Mesodermal cell (in vitro differentiated cells): ENCODE results near the gene RBM28.

Experiments used
- H3K27ac ChIP-seq: 2 replicates; pipeline ENCODE4 v1.7.0; 2013; ENCODE audit warnings: mild to moderate bottlenecking, low read depth, low read length, moderate library complexity; ENCODE audit not compliant: severe bottlenecking
- H3K36me3 ChIP-seq: 2 replicates; pipeline ENCODE4 v1.7.1; 2013; ENCODE audit warnings: mild to moderate bottlenecking, low read length, moderate library complexity; ENCODE audit not compliant: control insufficient read depth, insufficient read depth
- H3K4me1 ChIP-seq: one replicate; pipeline ENCODE4 v1.7.1; 2013; ENCODE audit warnings: mild to moderate bottlenecking, low read length; ENCODE audit not compliant: insufficient read depth, control insufficient read depth, poor library complexity, severe bottlenecking
- H3K4me3 ChIP-seq: 2 replicates; pipeline ENCODE4 v1.7.0; 2013; ENCODE audit warnings: low read length, control low read depth, mild to moderate bottlenecking; ENCODE audit not compliant: insufficient read depth, poor library complexity, severe bottlenecking; ENCODE audit errors: extremely low read depth
- H3K9me3 ChIP-seq: 2 replicates; pipeline ENCODE4 v1.7.1; 2013; ENCODE audit warnings: mild to moderate bottlenecking, low read length, moderate library complexity; ENCODE audit not compliant: control insufficient read depth
- WGBS, 2 experiments: methylation state at CpG; one replicate each; pipeline ENCODE4 v1.1.5; 2013; ENCODE audit warnings: missing lambda C conversion rate in 2 of 2; ENCODE audit not compliant: insufficient coverage in 2 of 2; 5-methylcytosine and 5-hydroxymethylcytosine counted together

Gene RBM28

DNA sequence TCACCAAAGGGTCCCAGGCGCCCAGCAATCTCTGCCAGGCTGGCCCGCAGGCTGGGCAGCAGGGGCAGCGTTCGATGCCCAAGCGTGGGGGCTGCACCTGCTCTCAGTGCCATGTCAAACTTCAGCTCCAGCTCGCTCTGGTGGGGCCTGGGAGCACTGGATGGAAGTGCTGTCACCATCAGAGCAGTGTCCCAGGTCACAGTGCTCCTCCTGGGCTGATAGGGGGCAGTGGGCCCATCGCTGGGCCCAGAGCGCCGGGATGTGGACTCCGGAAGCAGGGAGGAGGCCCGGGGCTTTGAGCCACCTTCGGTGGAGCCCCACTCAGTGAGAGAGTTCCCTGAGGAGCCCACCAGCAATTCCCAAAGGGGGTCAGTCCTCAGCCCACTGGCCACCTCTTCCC lies 15.6 kb upstream of the RBM28 start:
- H3K27ac ChIP-seq = no peak overlapping the region
- 85 to 92% methylated on average over 9 to 12 of the region's 12 CpGs for WGBS, 2 experiments
- no peak overlapping the region for H3K4me3 ChIP-seq
- H3K36me3 ChIP-seq = no peaks in the 10 kb centered on the region
- no peaks in the 10 kb centered on the region for H3K9me3 ChIP-seq
- H3K4me1 ChIP-seq = peaks cover 28% of the 10 kb centered on the region

DNA sequence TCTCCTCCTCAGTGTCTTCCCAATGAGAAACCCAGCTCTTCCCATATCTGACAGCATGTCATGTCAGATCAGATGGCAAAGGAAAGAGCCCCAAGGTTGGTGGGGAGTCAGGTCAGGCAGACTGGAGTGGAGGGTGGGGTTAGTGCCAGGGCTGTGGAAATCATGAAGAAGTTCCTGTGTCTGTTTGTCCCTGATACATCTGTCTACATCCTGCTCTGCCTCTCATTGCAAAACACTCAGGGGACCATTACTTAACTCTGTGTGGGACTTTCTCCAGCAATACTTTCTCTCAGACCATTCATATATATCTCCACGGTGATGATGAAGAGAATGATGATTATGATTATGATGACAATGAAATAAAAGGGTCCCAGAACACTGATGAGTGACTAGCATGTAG lies 14.5 kb upstream of the RBM28 start:
- no peak overlapping the region for H3K4me3 ChIP-seq
- H3K9me3 ChIP-seq = no peaks in the 10 kb centered on the region
- no peaks in the 10 kb centered on the region for H3K36me3 ChIP-seq
- H3K27ac ChIP-seq = no peak overlapping the region
- WGBS, 2 experiments = no CpG with 5 or more reads among the region's 1 CpG
- H3K4me1 ChIP-seq = peaks cover 28% of the 10 kb centered on the region

DNA sequence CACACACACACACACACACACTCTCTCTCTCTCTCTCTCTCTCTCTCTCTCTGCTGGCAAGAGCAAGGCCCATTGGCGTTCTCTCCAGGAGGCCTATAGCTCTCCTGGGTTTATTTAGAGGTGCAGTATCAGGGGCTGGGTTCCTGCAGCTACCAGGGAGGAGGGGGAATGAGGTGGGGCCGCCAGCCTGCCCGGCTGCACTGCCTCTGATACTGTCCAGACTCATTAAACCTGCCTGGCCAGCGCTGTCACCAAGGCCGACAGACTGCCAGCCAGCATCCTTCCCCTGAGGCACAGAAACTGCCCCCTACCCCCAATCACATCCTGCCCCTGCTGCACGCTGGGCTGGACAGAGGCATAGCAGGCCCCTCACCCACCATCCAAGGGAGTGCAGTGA lies 13.5 kb upstream of the RBM28 start:
- Histone ChIP-seq H3K4me3 (no peak overlapping the region), H3K9me3 (no peaks in the 10 kb centered on the region), H3K27ac (peak overlapping the region; percentile 2), H3K4me1 (peaks cover 28% of the 10 kb centered on the region), H3K36me3 (no peaks in the 10 kb centered on the region)
- 29 to 47% methylated on average over 1 to 3 of the region's 6 CpGs for WGBS, 2 experiments

DNA sequence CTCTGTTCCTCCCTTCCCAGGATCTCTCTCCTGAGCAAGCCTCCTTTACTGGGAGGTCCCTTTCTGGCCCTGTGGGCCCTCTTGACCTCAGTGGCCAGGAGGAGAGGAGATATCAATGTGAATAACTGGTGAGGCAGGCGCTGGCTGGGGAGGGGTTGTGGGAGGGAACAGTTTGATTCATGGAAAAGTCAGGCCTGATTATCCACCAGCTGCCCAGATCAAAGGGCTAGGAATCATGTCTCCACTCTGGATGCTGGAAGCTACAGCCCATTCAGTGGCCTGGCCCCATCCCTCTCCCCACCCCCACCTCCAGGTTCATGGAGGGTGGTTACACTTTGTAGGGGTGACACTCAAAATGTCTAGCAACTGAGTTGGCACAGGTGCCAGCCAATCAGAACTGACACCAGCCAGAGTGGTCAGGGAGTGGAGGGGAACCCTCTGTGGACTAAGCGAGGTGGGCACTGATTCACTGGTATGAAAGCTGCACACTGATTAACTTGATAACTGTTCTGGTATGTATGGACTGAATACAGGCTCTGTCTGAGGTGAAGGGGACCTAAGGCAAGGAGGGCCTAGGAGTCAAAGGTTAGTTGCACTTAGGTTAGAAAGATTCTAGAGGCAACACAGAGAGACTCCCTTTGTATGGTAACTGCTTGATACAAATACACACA lies 13.0 kb upstream of the RBM28 start:
- Histone ChIP-seq H3K36me3 (no peaks in the 10 kb centered on the region), H3K4me3 (no peak overlapping the region), H3K4me1 (peaks cover 25% of the 10 kb centered on the region), H3K27ac (peak overlapping the region; percentile 2), H3K9me3 (no peaks in the 10 kb centered on the region)
- whole genome bisulfite sequencing, 2 experiments = 94 to 100% methylated on average over 1 to 2 of the region's 2 CpGs

DNA sequence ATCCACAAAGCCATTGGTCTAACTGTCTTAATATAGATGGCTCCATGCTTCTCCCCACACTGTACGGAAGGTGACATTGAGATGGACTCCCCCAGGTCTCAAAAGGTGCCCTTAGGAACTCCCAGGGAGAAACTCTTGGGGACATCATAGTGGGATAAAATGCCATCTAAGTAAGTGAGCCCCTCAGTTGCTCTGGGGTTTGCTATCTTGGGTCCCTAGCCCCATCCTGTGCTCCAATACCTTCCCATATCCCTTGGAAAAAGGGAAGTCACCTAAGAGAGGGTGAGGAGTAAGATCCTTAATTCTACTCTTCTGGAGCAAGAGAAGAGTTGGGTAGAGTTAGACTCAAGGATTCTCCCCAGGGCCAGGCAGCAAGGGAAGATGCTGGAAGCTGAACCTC lies 9.9 kb upstream of the RBM28 start:
- no peak overlapping the region for H3K27ac ChIP-seq
- no peak overlapping the region for H3K4me3 ChIP-seq
- H3K9me3 ChIP-seq = no peaks in the 10 kb centered on the region
- 100% methylated on average over 1 of the region's 1 CpG for WGBS, 2 experiments
- peaks cover 16% of the 10 kb centered on the region for H3K4me1 ChIP-seq
- no peaks in the 10 kb centered on the region for H3K36me3 ChIP-seq

DNA sequence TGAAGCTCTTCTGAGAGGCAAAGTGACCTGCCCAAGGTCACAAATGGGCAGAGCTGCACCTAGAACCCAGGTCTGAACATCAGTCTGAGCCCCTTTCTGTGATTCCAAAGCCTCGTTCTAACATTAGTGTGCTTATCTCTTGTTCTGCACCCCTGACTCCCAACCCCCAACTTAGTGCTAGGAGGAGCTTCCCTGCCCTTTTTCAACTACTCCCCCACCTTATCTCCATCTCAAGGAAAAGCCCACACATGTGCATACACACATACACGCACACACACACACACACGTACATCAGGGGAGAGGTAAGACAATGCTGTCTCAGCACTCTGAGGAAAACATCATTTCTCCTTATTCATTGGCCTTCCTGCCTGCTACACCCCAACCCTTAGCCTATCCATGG lies 9.5 kb upstream of the RBM28 start:
- Histone ChIP-seq H3K4me3 (no peak overlapping the region), H3K9me3 (no peaks in the 10 kb centered on the region), H3K4me1 (peaks cover 16% of the 10 kb centered on the region), H3K36me3 (no peaks in the 10 kb centered on the region), H3K27ac (no peak overlapping the region)
- 85 to 88% methylated on average over 1 to 2 of the region's 3 CpGs for WGBS, 2 experiments

DNA sequence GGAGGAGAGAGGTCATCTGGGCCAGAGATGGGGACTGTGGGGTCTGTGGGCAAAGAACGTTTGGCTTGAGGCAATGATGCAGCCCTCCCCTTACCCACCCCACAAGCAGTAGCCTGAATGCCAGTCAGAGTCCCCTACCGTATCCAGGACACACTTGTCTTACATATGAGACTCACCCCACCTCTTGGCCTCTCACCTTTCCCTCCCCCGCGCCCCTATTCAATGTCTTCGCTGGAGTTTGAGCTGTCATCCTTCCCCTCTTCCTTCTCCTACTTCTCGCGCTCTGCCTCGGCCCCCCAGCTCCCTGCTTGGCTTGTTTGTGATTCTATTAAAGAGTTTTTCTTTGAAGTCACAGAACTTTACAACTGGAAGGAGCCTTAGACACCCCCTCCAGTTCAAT lies 8.9 kb upstream of the RBM28 start:
- Histone ChIP-seq H3K9me3 (no peaks in the 10 kb centered on the region), H3K36me3 (no peaks in the 10 kb centered on the region), H3K27ac (no peak overlapping the region), H3K4me1 (peaks cover 11% of the 10 kb centered on the region), H3K4me3 (no peak overlapping the region)
- 58 to 70% methylated on average over 5 to 7 of the region's 8 CpGs for WGBS, 2 experiments

DNA sequence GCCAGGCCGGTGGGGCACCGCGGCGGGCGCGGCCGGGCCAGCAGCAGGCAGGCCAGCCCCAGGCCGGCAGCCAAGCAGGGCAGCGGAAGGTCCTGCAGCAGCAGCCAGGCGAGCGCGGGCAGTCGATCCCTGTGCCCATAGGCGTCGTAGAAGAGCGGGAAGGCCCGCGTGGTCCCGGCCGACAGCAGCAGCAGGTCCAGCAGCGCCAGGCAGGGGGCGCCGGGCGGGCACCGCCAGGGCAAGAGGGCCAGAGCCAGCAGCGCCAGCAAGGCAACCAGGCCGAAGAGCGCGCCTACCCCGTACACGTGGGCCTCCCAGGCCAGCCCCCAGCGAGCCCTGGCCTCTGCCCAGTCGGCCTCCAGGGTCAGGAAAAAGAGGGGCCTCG lies 8.4 kb upstream of the RBM28 start:
- Histone ChIP-seq H3K4me3 (no peak overlapping the region), H3K9me3 (no peaks in the 10 kb centered on the region), H3K36me3 (no peaks in the 10 kb centered on the region), H3K27ac (no peak overlapping the region), H3K4me1 (peaks cover 6% of the 10 kb centered on the region)
- 9 to 27% methylated on average over 20 to 33 of the region's 34 CpGs for WGBS, 2 experiments

DNA sequence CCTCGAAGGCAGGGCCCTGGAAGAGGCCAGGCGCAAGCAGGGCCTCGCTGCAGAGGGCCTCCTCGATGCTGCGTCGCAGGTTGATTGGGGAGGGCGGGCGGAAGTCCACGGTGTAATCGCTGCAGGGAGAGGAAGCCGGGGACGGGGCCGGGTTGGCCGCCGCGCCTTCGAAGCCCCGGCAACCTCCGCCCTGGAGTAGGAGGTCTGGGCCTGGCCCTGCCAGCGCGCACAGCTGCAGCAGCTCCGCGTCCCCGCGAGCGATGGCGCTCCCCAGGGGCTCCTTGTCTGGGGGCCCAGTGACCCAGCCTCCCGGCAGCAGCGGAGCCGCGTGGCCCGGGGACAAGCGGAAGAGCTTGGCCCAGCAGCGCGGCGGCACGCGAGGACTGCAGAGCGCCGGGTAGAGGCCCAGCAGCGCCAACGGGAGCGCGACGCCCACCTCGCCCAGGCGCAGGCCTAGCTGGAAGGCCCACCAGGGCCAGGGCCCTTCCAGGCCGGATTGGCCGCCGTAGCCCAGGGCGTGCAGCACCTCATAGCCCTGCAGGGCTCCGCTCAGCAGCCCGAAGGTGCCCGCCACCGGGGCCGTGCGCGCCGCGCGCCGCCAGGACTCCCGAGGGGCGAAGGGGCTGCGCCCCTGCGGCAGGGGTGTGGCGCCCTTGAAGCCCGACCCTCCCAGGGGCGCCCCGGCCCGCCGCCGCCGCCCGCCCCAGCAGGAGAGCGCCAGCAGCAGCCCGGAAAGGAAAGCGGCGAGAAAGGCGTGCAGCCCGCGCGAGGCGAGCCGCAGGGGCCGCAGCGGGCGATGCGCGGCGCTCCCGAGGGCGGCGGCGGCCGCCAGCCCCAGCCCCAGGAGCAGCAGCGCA lies 7.8 kb upstream of the RBM28 start:
- no peaks in the 10 kb centered on the region for H3K36me3 ChIP-seq
- no peak overlapping the region for H3K27ac ChIP-seq
- no peaks in the 10 kb centered on the region for H3K9me3 ChIP-seq
- WGBS, 2 experiments = 48 to 50% methylated on average over 81 to 95 of the region's 97 CpGs
- H3K4me3 ChIP-seq = no peak overlapping the region
- H3K4me1 ChIP-seq = peaks cover under 1% of the 10 kb centered on the region

DNA sequence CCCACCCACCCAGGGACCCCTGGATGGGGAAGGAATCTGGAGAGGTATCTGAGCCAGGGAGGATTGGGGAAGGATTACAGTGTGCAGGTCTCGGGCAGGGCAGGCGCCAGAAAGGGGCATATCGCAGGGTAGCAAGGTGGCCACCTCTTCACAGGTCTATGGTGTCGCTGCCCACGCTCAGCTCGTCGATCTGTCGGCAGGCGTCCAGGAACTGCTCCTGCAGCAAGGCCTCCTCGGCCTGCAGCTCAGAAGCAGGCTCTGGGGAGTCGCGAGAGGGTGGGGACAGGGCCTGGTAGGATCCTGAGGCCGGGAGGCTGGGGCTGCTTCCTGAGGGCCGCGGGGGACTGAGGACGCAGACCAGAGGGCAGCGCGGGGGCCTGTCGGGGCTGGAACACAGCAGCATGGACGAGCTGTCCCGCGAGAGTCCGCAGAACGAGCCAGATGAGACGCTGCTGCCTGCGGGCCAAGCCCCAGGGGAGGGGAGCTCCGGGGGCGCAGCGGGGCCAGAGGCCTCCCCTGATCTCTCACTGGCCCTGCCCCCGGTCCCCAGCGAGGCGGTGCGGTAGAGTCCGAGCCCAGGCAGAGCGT lies 7.1 kb upstream of the RBM28 start:
- Histone ChIP-seq H3K27ac (no peak overlapping the region), H3K4me3 (no peak overlapping the region), H3K9me3 (no peaks in the 10 kb centered on the region), H3K4me1 (no peaks in the 10 kb centered on the region), H3K36me3 (no peaks in the 10 kb centered on the region)
- 89 to 90% methylated on average over 31 to 34 of the region's 35 CpGs for WGBS, 2 experiments

DNA sequence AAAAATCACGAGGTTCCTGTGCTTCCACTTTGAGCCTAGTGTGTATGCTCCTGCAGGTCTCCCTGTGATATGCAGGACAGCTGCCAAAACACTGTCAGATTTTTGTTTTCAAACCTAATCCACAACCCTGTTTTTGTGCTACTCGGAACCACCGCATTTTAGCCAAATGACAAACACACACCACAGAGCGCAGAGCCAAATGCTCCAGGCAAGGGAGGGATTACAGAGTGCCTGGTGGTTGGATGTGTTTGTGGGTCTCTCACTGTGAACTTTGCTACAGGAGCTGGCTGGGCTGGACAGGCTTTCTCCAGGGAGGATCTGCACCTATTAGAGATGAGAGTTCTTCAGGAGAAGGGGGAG lies 5.7 kb upstream of the RBM28 start:
- Histone ChIP-seq H3K4me3 (no peak overlapping the region), H3K36me3 (no peaks in the 10 kb centered on the region), H3K4me1 (no peaks in the 10 kb centered on the region), H3K27ac (no peak overlapping the region), H3K9me3 (no peaks in the 10 kb centered on the region)
- WGBS, 2 experiments = 20 to 33% methylated on average over 1 of the region's 4 CpGs
